HEK293 (cell line): ENCODE results near the gene PIGL.

ENCODE experiments used
- BCL11A ChIP-seq: fragments of 450-650 bp; formaldehyde crosslinking; IDR thresholded peaks from 2 replicates; pipeline ENCODE4 v1.5.1; 2016; ENCODE audit warnings: low read depth, missing biosample characterization, missing genetic modification characterization
- FEZF1 ChIP-seq: fragments of 450-650 bp; formaldehyde crosslinking; IDR thresholded peaks from 2 replicates; pipeline ENCODE4 v1.5.1; 2016; ENCODE audit warnings: missing biosample characterization, missing genetic modification characterization
- GFI1B ChIP-seq: fragments of 450-650 bp; formaldehyde crosslinking; IDR thresholded peaks from 2 replicates; pipeline ENCODE4 v1.5.1; 2016; ENCODE audit warnings: missing biosample characterization, missing genetic modification characterization
- KLF8 ChIP-seq: fragments of 450-650 bp; formaldehyde crosslinking; IDR thresholded peaks from 2 replicates; pipeline ENCODE4 v1.5.1; 2016; ENCODE audit warnings: missing biosample characterization, missing genetic modification characterization
- SALL2 ChIP-seq: fragments of 450-650 bp; formaldehyde crosslinking; IDR thresholded peaks from 2 replicates; pipeline ENCODE4 v1.5.0; 2017; ENCODE audit warnings: missing biosample characterization, mild to moderate bottlenecking, missing genetic modification characterization, borderline replicate concordance
- WT1 ChIP-seq: fragments of 450-650 bp; formaldehyde crosslinking; IDR thresholded peaks from 2 replicates; pipeline ENCODE4 v1.5.1; 2016; ENCODE audit warnings: missing biosample characterization, missing genetic modification characterization
- ZNF112 ChIP-seq: fragments of 450-650 bp; formaldehyde crosslinking; IDR thresholded peaks from 2 replicates; pipeline ENCODE4 v1.5.0; 2017; ENCODE audit warnings: missing biosample characterization, missing genetic modification characterization
- ZNF16 ChIP-seq: fragments of 450-650 bp; formaldehyde crosslinking; IDR thresholded peaks from 2 replicates; pipeline ENCODE4 v1.5.1; 2016; ENCODE audit warnings: low read depth, missing biosample characterization, missing genetic modification characterization
- ZNF174 ChIP-seq: fragments of 450-650 bp; formaldehyde crosslinking; IDR thresholded peaks from 2 replicates; pipeline ENCODE4 v1.5.0; 2017; ENCODE audit warnings: missing biosample characterization, mild to moderate bottlenecking, missing genetic modification characterization
- ZNF2 ChIP-seq: fragments of 450-650 bp; formaldehyde crosslinking; IDR thresholded peaks from 2 replicates; pipeline ENCODE4 v1.5.1; 2016; ENCODE audit warnings: missing biosample characterization, missing genetic modification characterization
- ZNF37A ChIP-seq: fragments of 450-650 bp; IDR thresholded peaks from 2 replicates; pipeline ENCODE4 v1.5.1; 2018; ENCODE audit warnings: missing biosample characterization, missing genetic modification characterization
- ZNF514 ChIP-seq: fragments of 450-650 bp; formaldehyde crosslinking; IDR thresholded peaks from 2 replicates; pipeline ENCODE4 v1.5.1; 2016; ENCODE audit warnings: missing biosample characterization, missing genetic modification characterization
- ZNF521 ChIP-seq: fragments of 450-650 bp; formaldehyde crosslinking; IDR thresholded peaks from 2 replicates; pipeline ENCODE4 v1.5.1; 2017; ENCODE audit warnings: missing biosample characterization, mild to moderate bottlenecking, missing genetic modification characterization
- ZNF558 ChIP-seq: fragments of 450-650 bp; formaldehyde crosslinking; IDR thresholded peaks from 2 replicates; pipeline ENCODE4 v1.5.1; 2016; ENCODE audit warnings: missing biosample characterization, missing genetic modification characterization
- ZNF585B ChIP-seq: fragments of 450-650 bp; formaldehyde crosslinking; IDR thresholded peaks from 2 replicates; pipeline ENCODE4 v1.5.1; 2016; ENCODE audit warnings: missing biosample characterization, missing genetic modification characterization
- ZNF596 ChIP-seq: fragments of 450-650 bp; IDR thresholded peaks from 2 replicates; pipeline ENCODE4 v1.5.0; 2018; ENCODE audit warnings: missing biosample characterization, mild to moderate bottlenecking, missing genetic modification characterization, moderate library complexity
- ZNF658 ChIP-seq: fragments of 450-650 bp; formaldehyde crosslinking; IDR thresholded peaks from 2 replicates; pipeline ENCODE4; 2016; ENCODE audit warnings: missing biosample characterization, missing genetic modification characterization
- ZNF707 ChIP-seq: fragments of 450-650 bp; formaldehyde crosslinking; IDR thresholded peaks from 2 replicates; pipeline ENCODE4 v1.5.1; 2016; ENCODE audit warnings: missing biosample characterization, missing genetic modification characterization
- ZNF768 ChIP-seq: fragments of 450-650 bp; formaldehyde crosslinking; IDR thresholded peaks from 2 replicates; pipeline ENCODE4 v1.5.1; 2018; ENCODE audit warnings: missing biosample characterization, mild to moderate bottlenecking, missing genetic modification characterization
- ZNF792 ChIP-seq: fragments of 450-650 bp; formaldehyde crosslinking; IDR thresholded peaks from 2 replicates; pipeline ENCODE4 v1.5.1; 2016; ENCODE audit warnings: missing biosample characterization, missing genetic modification characterization
- ZNF843 ChIP-seq: fragments of 450-650 bp; formaldehyde crosslinking; IDR thresholded peaks from 2 replicates; pipeline ENCODE4 v1.5.1; 2016; ENCODE audit warnings: missing biosample characterization, missing genetic modification characterization
- ZSCAN16 ChIP-seq: fragments of 450-650 bp; formaldehyde crosslinking; IDR thresholded peaks from 2 replicates; pipeline ENCODE4 v1.5.1; 2016; ENCODE audit warnings: missing biosample characterization, missing genetic modification characterization
- ZXDB ChIP-seq: fragments of 450-650 bp; formaldehyde crosslinking; IDR thresholded peaks from 2 replicates; pipeline ENCODE4 v1.5.1; 2016; ENCODE audit warnings: missing biosample characterization, missing genetic modification characterization
- TF ChIP-seq, protein P1 (sequence below): fragments of 450-650 bp; formaldehyde crosslinking; IDR thresholded peaks from 2 replicates; pipeline ENCODE4 v1.5.1; 2016; ENCODE audit warnings: missing biosample characterization, missing genetic modification characterization, low read depth
- TF ChIP-seq, protein P2 (sequence below): fragments of 450-650 bp; formaldehyde crosslinking; IDR thresholded peaks from 2 replicates; pipeline ENCODE4 v1.5.1; 2016; ENCODE audit warnings: missing biosample characterization, missing genetic modification characterization
- TF ChIP-seq, protein P3 (sequence below): fragments of 450-650 bp; formaldehyde crosslinking; IDR thresholded peaks from 2 replicates; pipeline ENCODE4 v1.5.1; 2016; ENCODE audit warnings: missing biosample characterization, missing genetic modification characterization
- TF ChIP-seq, protein P4 (sequence below): fragments of 450-650 bp; formaldehyde crosslinking; IDR thresholded peaks from 2 replicates; pipeline ENCODE4 v1.5.1; 2016; ENCODE audit warnings: missing biosample characterization, missing genetic modification characterization
- TF ChIP-seq, protein P5 (sequence below): fragments of 450-650 bp; formaldehyde crosslinking; IDR thresholded peaks from 2 replicates; pipeline ENCODE4 v1.5.1; 2016; ENCODE audit warnings: missing biosample characterization, missing genetic modification characterization

Gene PIGL

DNA sequence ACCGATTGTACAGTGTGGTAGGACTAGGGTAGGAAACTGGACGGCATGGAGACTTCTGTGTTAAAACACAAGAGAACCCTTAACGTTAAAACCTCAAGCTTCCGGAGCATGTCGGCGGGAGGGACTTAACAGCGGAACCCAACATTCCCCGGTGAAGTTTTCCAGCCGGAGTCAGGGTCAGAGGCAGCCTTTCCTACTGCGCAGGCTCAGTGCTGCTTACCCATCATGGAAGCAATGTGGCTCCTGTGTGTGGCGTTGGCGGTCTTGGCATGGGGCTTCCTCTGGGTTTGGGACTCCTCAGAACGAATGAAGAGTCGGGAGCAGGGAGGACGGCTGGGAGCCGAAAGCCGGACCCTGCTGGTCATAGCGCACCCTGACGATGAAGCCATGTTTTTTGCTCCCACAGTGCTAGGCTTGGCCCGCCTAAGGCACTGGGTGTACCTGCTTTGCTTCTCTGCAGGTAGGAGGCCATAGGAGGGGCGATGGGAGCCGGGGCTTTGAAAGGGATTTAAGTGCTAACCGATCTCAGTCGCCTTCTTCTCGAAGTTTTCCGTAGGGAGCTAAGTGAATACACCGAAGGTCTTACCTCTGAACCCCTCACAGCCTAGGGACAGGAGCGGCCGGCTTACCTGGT lies at the start of gene PIGL (continued):
- TF ChIP-seq, protein P1, sequence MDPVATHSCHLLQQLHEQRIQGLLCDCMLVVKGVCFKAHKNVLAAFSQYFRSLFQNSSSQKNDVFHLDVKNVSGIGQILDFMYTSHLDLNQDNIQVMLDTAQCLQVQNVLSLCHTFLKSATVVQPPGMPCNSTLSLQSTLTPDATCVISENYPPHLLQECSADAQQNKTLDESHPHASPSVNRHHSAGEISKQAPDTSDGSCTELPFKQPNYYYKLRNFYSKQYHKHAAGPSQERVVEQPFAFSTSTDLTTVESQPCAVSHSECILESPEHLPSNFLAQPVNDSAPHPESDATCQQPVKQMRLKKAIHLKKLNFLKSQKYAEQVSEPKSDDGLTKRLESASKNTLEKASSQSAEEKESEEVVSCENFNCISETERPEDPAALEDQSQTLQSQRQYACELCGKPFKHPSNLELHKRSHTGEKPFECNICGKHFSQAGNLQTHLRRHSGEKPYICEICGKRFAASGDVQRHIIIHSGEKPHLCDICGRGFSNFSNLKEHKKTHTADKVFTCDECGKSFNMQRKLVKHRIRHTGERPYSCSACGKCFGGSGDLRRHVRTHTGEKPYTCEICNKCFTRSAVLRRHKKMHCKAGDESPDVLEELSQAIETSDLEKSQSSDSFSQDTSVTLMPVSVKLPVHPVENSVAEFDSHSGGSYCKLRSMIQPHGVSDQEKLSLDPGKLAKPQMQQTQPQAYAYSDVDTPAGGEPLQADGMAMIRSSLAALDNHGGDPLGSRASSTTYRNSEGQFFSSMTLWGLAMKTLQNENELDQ = no peak
- TF ChIP-seq ZNF521 (no peak), SALL2 (peak; percentile 37; the same call in 1 of the 2 replicates), ZNF174 (no peak), ZNF658 (tag by site-specific recombination) (no peak), ZNF112 (tag by site-specific recombination) (no peak), ZNF16 (tag by site-specific recombination) (no peak), ZNF768 (tag by site-specific recombination) (no peak), ZNF2 (tag by site-specific recombination) (peak; percentile 86), ZNF707 (tag by site-specific recombination) (no peak), ZNF596 (tag by site-specific recombination) (no peak), GFI1B (tag by site-specific recombination) (no peak), ZNF514 (tag by site-specific recombination) (no peak), ZNF585B (tag by site-specific recombination) (no peak), ZNF792 (tag by site-specific recombination) (no peak), ZNF37A (tag by site-specific recombination) (no peak), FEZF1 (tag by site-specific recombination) (0 out of 2 replicates have a peak, but pooled peaks have one; percentile 18), ZNF558 (tag by site-specific recombination) (peak; percentile 28; the same call in 1 of the 2 replicates), ZXDB (tag by site-specific recombination) (peak; percentile 90), KLF8 (peak; percentile 87), BCL11A (tag by site-specific recombination) (no peak), ZSCAN16 (no peak), ZNF843 (peak; percentile 59; the same call in 1 of the 2 replicates), WT1 (tag by site-specific recombination) (peak; percentile 43; the same call in 1 of the 2 replicates)
- TF ChIP-seq, protein P2, sequence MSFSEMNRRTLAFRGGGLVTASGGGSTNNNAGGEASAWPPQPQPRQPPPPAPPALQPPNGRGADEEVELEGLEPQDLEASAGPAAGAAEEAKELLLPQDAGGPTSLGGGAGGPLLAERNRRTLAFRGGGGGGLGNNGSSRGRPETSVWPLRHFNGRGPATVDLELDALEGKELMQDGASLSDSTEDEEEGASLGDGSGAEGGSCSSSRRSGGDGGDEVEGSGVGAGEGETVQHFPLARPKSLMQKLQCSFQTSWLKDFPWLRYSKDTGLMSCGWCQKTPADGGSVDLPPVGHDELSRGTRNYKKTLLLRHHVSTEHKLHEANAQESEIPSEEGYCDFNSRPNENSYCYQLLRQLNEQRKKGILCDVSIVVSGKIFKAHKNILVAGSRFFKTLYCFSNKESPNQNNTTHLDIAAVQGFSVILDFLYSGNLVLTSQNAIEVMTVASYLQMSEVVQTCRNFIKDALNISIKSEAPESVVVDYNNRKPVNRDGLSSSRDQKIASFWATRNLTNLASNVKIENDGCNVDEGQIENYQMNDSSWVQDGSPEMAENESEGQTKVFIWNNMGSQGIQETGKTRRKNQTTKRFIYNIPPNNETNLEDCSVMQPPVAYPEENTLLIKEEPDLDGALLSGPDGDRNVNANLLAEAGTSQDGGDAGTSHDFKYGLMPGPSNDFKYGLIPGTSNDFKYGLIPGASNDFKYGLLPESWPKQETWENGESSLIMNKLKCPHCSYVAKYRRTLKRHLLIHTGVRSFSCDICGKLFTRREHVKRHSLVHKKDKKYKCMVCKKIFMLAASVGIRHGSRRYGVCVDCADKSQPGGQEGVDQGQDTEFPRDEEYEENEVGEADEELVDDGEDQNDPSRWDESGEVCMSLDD = peak; percentile 55
- TF ChIP-seq, protein P3, sequence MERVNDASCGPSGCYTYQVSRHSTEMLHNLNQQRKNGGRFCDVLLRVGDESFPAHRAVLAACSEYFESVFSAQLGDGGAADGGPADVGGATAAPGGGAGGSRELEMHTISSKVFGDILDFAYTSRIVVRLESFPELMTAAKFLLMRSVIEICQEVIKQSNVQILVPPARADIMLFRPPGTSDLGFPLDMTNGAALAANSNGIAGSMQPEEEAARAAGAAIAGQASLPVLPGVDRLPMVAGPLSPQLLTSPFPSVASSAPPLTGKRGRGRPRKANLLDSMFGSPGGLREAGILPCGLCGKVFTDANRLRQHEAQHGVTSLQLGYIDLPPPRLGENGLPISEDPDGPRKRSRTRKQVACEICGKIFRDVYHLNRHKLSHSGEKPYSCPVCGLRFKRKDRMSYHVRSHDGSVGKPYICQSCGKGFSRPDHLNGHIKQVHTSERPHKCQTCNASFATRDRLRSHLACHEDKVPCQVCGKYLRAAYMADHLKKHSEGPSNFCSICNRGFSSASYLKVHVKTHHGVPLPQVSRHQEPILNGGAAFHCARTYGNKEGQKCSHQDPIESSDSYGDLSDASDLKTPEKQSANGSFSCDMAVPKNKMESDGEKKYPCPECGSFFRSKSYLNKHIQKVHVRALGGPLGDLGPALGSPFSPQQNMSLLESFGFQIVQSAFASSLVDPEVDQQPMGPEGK (tag by site-specific recombination) = peak; percentile 52
- TF ChIP-seq, protein P4, sequence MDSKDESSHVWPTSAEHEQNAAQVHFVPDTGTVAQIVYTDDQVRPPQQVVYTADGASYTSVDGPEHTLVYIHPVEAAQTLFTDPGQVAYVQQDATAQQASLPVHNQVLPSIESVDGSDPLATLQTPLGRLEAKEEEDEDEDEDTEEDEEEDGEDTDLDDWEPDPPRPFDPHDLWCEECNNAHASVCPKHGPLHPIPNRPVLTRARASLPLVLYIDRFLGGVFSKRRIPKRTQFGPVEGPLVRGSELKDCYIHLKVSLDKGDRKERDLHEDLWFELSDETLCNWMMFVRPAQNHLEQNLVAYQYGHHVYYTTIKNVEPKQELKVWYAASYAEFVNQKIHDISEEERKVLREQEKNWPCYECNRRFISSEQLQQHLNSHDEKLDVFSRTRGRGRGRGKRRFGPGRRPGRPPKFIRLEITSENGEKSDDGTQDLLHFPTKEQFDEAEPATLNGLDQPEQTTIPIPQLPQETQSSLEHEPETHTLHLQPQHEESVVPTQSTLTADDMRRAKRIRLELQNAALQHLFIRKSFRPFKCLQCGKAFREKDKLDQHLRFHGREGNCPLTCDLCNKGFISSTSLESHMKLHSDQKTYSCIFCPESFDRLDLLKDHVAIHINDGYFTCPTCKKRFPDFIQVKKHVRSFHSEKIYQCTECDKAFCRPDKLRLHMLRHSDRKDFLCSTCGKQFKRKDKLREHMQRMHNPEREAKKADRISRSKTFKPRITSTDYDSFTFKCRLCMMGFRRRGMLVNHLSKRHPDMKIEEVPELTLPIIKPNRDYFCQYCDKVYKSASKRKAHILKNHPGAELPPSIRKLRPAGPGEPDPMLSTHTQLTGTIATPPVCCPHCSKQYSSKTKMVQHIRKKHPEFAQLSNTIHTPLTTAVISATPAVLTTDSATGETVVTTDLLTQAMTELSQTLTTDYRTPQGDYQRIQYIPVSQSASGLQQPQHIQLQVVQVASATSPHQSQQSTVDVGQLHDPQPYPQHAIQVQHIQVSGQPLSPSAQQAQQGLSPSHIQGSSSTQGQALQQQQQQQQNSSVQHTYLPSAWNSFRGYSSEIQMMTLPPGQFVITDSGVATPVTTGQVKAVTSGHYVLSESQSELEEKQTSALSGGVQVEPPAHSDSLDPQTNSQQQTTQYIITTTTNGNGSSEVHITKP (tag by site-specific recombination) = peak; percentile 53
- TF ChIP-seq, protein P5, sequence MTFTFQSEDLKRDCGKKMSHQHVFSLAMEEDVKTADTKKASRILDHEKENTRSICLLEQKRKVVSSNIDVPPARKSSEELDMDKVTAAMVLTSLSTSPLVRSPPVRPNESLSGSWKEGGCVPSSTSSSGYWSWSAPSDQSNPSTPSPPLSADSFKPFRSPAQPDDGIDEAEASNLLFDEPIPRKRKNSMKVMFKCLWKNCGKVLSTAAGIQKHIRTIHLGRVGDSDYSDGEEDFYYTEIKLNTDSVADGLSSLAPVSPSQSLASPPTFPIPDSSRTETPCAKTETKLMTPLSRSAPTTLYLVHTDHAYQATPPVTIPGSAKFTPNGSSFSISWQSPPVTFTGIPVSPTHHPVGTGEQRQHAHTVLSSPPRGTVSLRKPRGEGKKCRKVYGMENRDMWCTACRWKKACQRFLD = no peak
